UCSD-AML1 (cell line): ENCODE measurements around the gene PROX2.

Experiments used
- DNase-seq: peaks from one replicate; lab custom pipeline; 2025; ENCODE audit not compliant: unreplicated experiment; lab: John Stamatoyannopoulos, UW

The PROX2 gene

GRCh38 chr14:74875941-74876913 lies at the start of gene PROX2:
Gene PROX2, minus strand, starts transcription at chr14:74876145. Its CDS starts 12,311 bp downstream, at chr14:74863834.
- DNase-seq, result peak; percentile 81

GRCh38 chr14:74924061-74924460 lies 48.1 kb upstream of the PROX2 start:
- no peak for DNase-seq

- DNase-seq, result no peak
Observed at GRCh38 chr14:74922752-74923401, 46.9 kb upstream of the PROX2 start, which contains the start of gene RPS6KL1. Gene RPS6KL1, minus strand, starts transcription at chr14:74923260. Its CDS starts 1,719 bp downstream, at chr14:74921541.

- DNase-seq, result no peak
Observed at GRCh38 chr14:74921987-74922751, 46.2 kb upstream of the PROX2 start.

GRCh38 chr14:74921053-74921620 lies 45.2 kb upstream of the PROX2 start:
- no peak for DNase-seq

GRCh38 chr14:74920281-74920680 lies 44.3 kb upstream of the PROX2 start:
- no peak for DNase-seq

GRCh38 chr14:74919421-74920165 lies 43.6 kb upstream of the PROX2 start:
- no peak for DNase-seq

- no peak for DNase-seq
Observed at GRCh38 chr14:74918380-74918779, 42.4 kb upstream of the PROX2 start.

- DNase-seq, result no peak
Observed at GRCh38 chr14:74917646-74918081, 41.7 kb upstream of the PROX2 start.

GRCh38 chr14:74917178-74917543 lies 41.2 kb upstream of the PROX2 start:
- DNase-seq, result no peak

GRCh38 chr14:74915826-74916225 lies 39.9 kb upstream of the PROX2 start:
- DNase-seq, result no peak

- DNase-seq, result no peak
Observed at GRCh38 chr14:74915426-74915825, 39.5 kb upstream of the PROX2 start.

- DNase-seq, result peak; percentile 63
Observed at GRCh38 chr14:74913986-74914573, 38.1 kb upstream of the PROX2 start.

- DNase-seq, result no peak
Observed at GRCh38 chr14:74913393-74913910, 37.5 kb upstream of the PROX2 start.

GRCh38 chr14:74912801-74913200 lies 36.9 kb upstream of the PROX2 start:
- no peak for DNase-seq

GRCh38 chr14:74912111-74912510 lies 36.2 kb upstream of the PROX2 start:
- no peak for DNase-seq

- no peak for DNase-seq
Observed at GRCh38 chr14:74911704-74912103, 35.8 kb upstream of the PROX2 start.

- DNase-seq, result no peak
Observed at GRCh38 chr14:74911221-74911620, 35.3 kb upstream of the PROX2 start.

- DNase-seq, result no peak
Observed at GRCh38 chr14:74910556-74910955, 34.6 kb upstream of the PROX2 start.

- DNase-seq, result no peak
Observed at GRCh38 chr14:74909911-74910310, 34.0 kb upstream of the PROX2 start.
